Mesenchymal stem cell (in vitro differentiated cells and primary cell): Measurements from ENCODE around the gene WDR81.
A peak's percentile ranks its signal among the peaks of the same experiment; 100 is the strongest.
"Not testable (repeated sequence)": the region's sequence is repeated elsewhere in the genome, so short reads cannot be mapped to it uniquely, and the experiment has no call there.

ENCODE experiments used
- DNase-seq: peaks from one replicate; pipeline ENCODE4 v3.0.0-alpha.2; 2013
- H2AFZ ChIP-seq: one replicate; pipeline ENCODE4 v1.6.1; 2013; ENCODE audit warnings: low read depth, mild to moderate bottlenecking, control low read depth, inconsistent platforms, low read length, moderate library complexity
- H2AK5ac ChIP-seq: 2 replicates; pipeline ENCODE4 v1.6.1; 2013; ENCODE audit warnings: low read length, moderate library complexity, mild to moderate bottlenecking, inconsistent platforms; ENCODE audit not compliant: severe bottlenecking
- H2BK120ac ChIP-seq: one replicate; pipeline ENCODE4 v1.6.1; 2013; ENCODE audit warnings: low read depth, mild to moderate bottlenecking, inconsistent platforms, low read length, moderate library complexity
- H2BK12ac ChIP-seq, 2 experiments: one replicate each; pipeline ENCODE4 v1.6.1; 2013; ENCODE audit warnings: inconsistent platforms in 2 of 2, low read length in 2 of 2, mild to moderate bottlenecking in 2 of 2, moderate library complexity in 2 of 2, control low read depth in 1 of 2
- H2BK15ac ChIP-seq: one replicate; pipeline ENCODE4 v1.6.1; 2013; ENCODE audit warnings: mild to moderate bottlenecking, low read depth, inconsistent platforms; ENCODE audit not compliant: poor library complexity, severe bottlenecking
- H2BK5ac ChIP-seq: 2 replicates; pipeline ENCODE4 v1.6.1; 2013; ENCODE audit warnings: low read depth, mild to moderate bottlenecking, low read length, control low read depth, inconsistent platforms; ENCODE audit not compliant: poor library complexity, severe bottlenecking
- H3K14ac ChIP-seq, 2 experiments: one replicate each; pipeline ENCODE4 v1.6.1; 2013; ENCODE audit warnings: inconsistent platforms in 2 of 2, low read length in 2 of 2, control low read depth in 1 of 2, mild to moderate bottlenecking in 1 of 2, moderate library complexity in 1 of 2
- H3K18ac ChIP-seq, 2 experiments: one replicate each; pipeline ENCODE4 v1.6.1; 2013; ENCODE audit warnings: inconsistent platforms in 2 of 2, low read length in 2 of 2, control low read depth in 1 of 2, low read depth in 1 of 2, mild to moderate bottlenecking in 1 of 2
- H3K23ac ChIP-seq, 2 experiments: one replicate each; pipeline ENCODE4 v1.6.1; 2013; ENCODE audit warnings: inconsistent platforms in 2 of 2, low read length in 2 of 2, mild to moderate bottlenecking in 2 of 2, moderate library complexity in 2 of 2, control low read depth in 1 of 2
- H3K27ac ChIP-seq: 2 replicates; pipeline ENCODE4 v1.5.1; 2013; ENCODE audit warnings: mild to moderate bottlenecking, moderate library complexity, low read length, control low read depth, inconsistent platforms; ENCODE audit not compliant: poor library complexity, severe bottlenecking
- H3K27me3 ChIP-seq, 2 experiments: 2 replicates each; pipeline versions ENCODE4 v1.6.1 to v1.7.0; 2013; ENCODE audit warnings: low read length in 2 of 2, mild to moderate bottlenecking in 2 of 2, moderate library complexity in 2 of 2, control low read depth in 1 of 2, inconsistent platforms in 1 of 2; ENCODE audit not compliant: control insufficient read depth in 1 of 2, insufficient read depth in 1 of 2
- H3K36me3 ChIP-seq, 2 experiments: 2 replicates each; pipeline versions ENCODE4 v1.6.1 to v1.7.0; 2013; ENCODE audit warnings: low read length in 2 of 2, control low read depth in 1 of 2, inconsistent platforms in 1 of 2, low read depth in 1 of 2, mild to moderate bottlenecking in 1 of 2; ENCODE audit not compliant: insufficient read depth in 2 of 2, control insufficient read depth in 1 of 2
- H3K4ac ChIP-seq, 2 experiments: one replicate each; pipeline ENCODE4 v1.6.1; 2013; ENCODE audit warnings: inconsistent platforms in 2 of 2, low read length in 2 of 2, mild to moderate bottlenecking in 2 of 2, moderate library complexity in 2 of 2, control low read depth in 1 of 2, low read depth in 1 of 2
- H3K4me1 ChIP-seq: 2 replicates; pipeline ENCODE4 v1.6.1; 2013; ENCODE audit warnings: low read depth, low read length, control low read depth; ENCODE audit not compliant: control insufficient read depth, insufficient read depth
- H3K4me2 ChIP-seq: 2 replicates; pipeline ENCODE4 v1.6.1; 2013; ENCODE audit warnings: low read length, mild to moderate bottlenecking, inconsistent platforms; ENCODE audit not compliant: poor library complexity, severe bottlenecking
- H3K4me3 ChIP-seq, 2 experiments: 2 replicates each; pipeline versions ENCODE4 v1.5.1 to v1.7.0; 2013; ENCODE audit warnings: low read length in 2 of 2, mild to moderate bottlenecking in 2 of 2, control low read depth in 1 of 2, low read depth in 1 of 2; ENCODE audit not compliant: insufficient read depth in 1 of 2
- H3K79me1 ChIP-seq: replicated peaks from 2 replicates; pipeline ENCODE4 v1.6.1; 2013; ENCODE audit warnings: mild to moderate bottlenecking, control low read depth, low read length, inconsistent platforms; ENCODE audit not compliant: poor library complexity, severe bottlenecking
- H3K9ac ChIP-seq: 2 replicates; pipeline ENCODE4 v1.7.0; 2013; ENCODE audit warnings: mild to moderate bottlenecking, low read length, moderate library complexity
- H3K9me3 ChIP-seq: 2 replicates; pipeline ENCODE4 v1.7.0; 2013; ENCODE audit warnings: mild to moderate bottlenecking, low read length; ENCODE audit not compliant: control insufficient read depth
- H4K8ac ChIP-seq: one replicate; pipeline ENCODE4 v1.6.1; 2013; ENCODE audit warnings: inconsistent platforms, mild to moderate bottlenecking, low read length, moderate library complexity
- H4K91ac ChIP-seq: one replicate; pipeline ENCODE4 v1.6.1; 2013; ENCODE audit warnings: mild to moderate bottlenecking, low read length, inconsistent platforms
- WGBS: methylation state at CpG from one replicate; pipeline ENCODE4 v1.1.7; 2013; ENCODE audit warnings: mixed read lengths; 5-methylcytosine and 5-hydroxymethylcytosine counted together

The WDR81 gene

GRCh38 chr17:1686086-1686485, 38.4 kb upstream of the WDR81 start:
- WGBS: 85% methylated on average over 4 of the region's 7 CpGs
- H2BK5ac ChIP-seq: no peak overlapping the region

GRCh38 chr17:1688405-1688804, 36.1 kb upstream of the WDR81 start:
- H3K4ac ChIP-seq, H2AFZ ChIP-seq, H2BK5ac ChIP-seq, DNase-seq, H2BK120ac ChIP-seq, H3K4me3 ChIP-seq, H2BK12ac ChIP-seq, H3K18ac ChIP-seq, H3K4me1 ChIP-seq, H3K9me3 ChIP-seq, H2BK15ac ChIP-seq, H3K4me2 ChIP-seq, H3K9ac ChIP-seq, H2AK5ac ChIP-seq, H3K79me1 ChIP-seq, H3K14ac ChIP-seq, H3K27ac ChIP-seq, H3K27me3 ChIP-seq, H4K8ac ChIP-seq, H3K23ac ChIP-seq, H4K91ac ChIP-seq, H3K36me3 ChIP-seq: not testable (repeated sequence)
- WGBS: 93% methylated on average over 4 of the region's 6 CpGs

More at GRCh38 chr17:1686086-1686485, 38.4 kb upstream of the WDR81 start:
- H3K9me3 ChIP-seq: no peaks in the 10 kb centered on the region
- peaks cover 9% of the 10 kb centered on the region for H3K79me1 ChIP-seq
- H3K27ac ChIP-seq: peak overlapping the region; percentile 54
- H3K27me3 ChIP-seq: no peaks in the 10 kb centered on the region
- no peak overlapping the region for H2AFZ ChIP-seq
- H2AK5ac ChIP-seq: no peak overlapping the region
- no peak overlapping the region for H3K4me3 ChIP-seq
- peaks cover 8% of the 10 kb centered on the region for H3K4me1 ChIP-seq
- no peak overlapping the region for H3K9ac ChIP-seq
- H2BK15ac ChIP-seq: no peak overlapping the region
- DNase-seq: no peak
- H4K8ac ChIP-seq: no peak overlapping the region
- no peak overlapping the region for H3K14ac ChIP-seq
- no peak overlapping the region for H2BK12ac ChIP-seq
- H2BK120ac ChIP-seq: no peak overlapping the region
- H3K36me3 ChIP-seq: peaks cover 17 to 22% of the 10 kb centered on the region in 2 experiments
- H3K4me2 ChIP-seq: no peak overlapping the region
- no peak overlapping the region for H3K23ac ChIP-seq
- H3K4ac ChIP-seq: no peak overlapping the region
- H3K18ac ChIP-seq: no peak overlapping the region
- H4K91ac ChIP-seq: no peak overlapping the region

GRCh38 chr17:1690544-1691221, 33.8 kb upstream of the WDR81 start:
- Histone ChIP-seq H2BK12ac (no peak overlapping the region), H4K8ac (no peak overlapping the region), H3K9ac (no peak overlapping the region), H4K91ac (no peak overlapping the region), H3K23ac (no peak overlapping the region), H3K4me3 (no peak overlapping the region), H3K27ac (no peak overlapping the region), H2AFZ (no peak overlapping the region), H2AK5ac (no peak overlapping the region), H3K4ac (no peak overlapping the region), H3K79me1 (no peaks in the 10 kb centered on the region), H3K18ac (no peak overlapping the region), H3K4me2 (no peak overlapping the region), H3K14ac (no peak overlapping the region), H3K36me3 (no peaks in the 10 kb centered on the region), H2BK5ac (no peak overlapping the region), H3K9me3 (peaks cover 4% of the 10 kb centered on the region), H2BK15ac (no peak overlapping the region), H3K4me1 (peaks cover under 1% of the 10 kb centered on the region), H2BK120ac (no peak overlapping the region), H3K27me3 (no peaks in the 10 kb centered on the region)
- DNase-seq: no peak
- 100% methylated on average over 1 of the region's 8 CpGs for WGBS

GRCh38 chr17:1693339-1693738, 31.2 kb upstream of the WDR81 start:
- peak; percentile 71 for DNase-seq
- no peak overlapping the region for H2AFZ ChIP-seq
- 69% methylated on average over 7 of the region's 7 CpGs for WGBS
- no peak overlapping the region for H2AK5ac ChIP-seq
- H3K4me2 ChIP-seq: no peak overlapping the region
- H4K8ac ChIP-seq: no peak overlapping the region
- no peaks in the 10 kb centered on the region for H3K79me1 ChIP-seq
- H3K4ac ChIP-seq: no peak overlapping the region
- no peak overlapping the region for H3K23ac ChIP-seq
- no peak overlapping the region for H3K4me3 ChIP-seq
- H3K9ac ChIP-seq: no peak overlapping the region
- H3K27me3 ChIP-seq: no peaks in the 10 kb centered on the region
- H3K9me3 ChIP-seq: peaks cover 4% of the 10 kb centered on the region
- H4K91ac ChIP-seq: no peak overlapping the region
- no peak overlapping the region for H2BK120ac ChIP-seq
- H2BK12ac ChIP-seq: no peak overlapping the region
- no peak overlapping the region for H3K14ac ChIP-seq
- H3K4me1 ChIP-seq: no peaks in the 10 kb centered on the region
- no peaks in the 10 kb centered on the region for H3K36me3 ChIP-seq
- no peak overlapping the region for H3K27ac ChIP-seq
- H2BK5ac ChIP-seq: no peak overlapping the region
- H2BK15ac ChIP-seq: no peak overlapping the region
- H3K18ac ChIP-seq: no peak overlapping the region
